UCSD-AML1 (cell line): ENCODE measurements around the gene COL4A2.
"Not testable (repeated sequence)": the region's sequence is repeated elsewhere in the genome, so short reads cannot be mapped to it uniquely, and the experiment has no call there.

Experiments
- DNase-seq: peaks from one replicate; lab custom pipeline; 2025; ENCODE audit not compliant: unreplicated experiment; lab: John Stamatoyannopoulos, UW

The COL4A2 gene

GRCh38 chr13:110377178-110377825 lies 70.2 kb downstream of the COL4A2 start:
- DNase-seq, result no peak

- no peak for DNase-seq
These were observed 70.7 kb downstream of the COL4A2 start for GRCh38 chr13:110377826-110378201.

GRCh38 chr13:110379358-110379757 lies 72.3 kb downstream of the COL4A2 start:
- DNase-seq, result no peak

GRCh38 chr13:110379905-110380341 lies 72.8 kb downstream of the COL4A2 start:
- no peak for DNase-seq

GRCh38 chr13:110380359-110381028 lies 73.4 kb downstream of the COL4A2 start:
- DNase-seq, result no peak

- no peak for DNase-seq
These were observed 73.9 kb downstream of the COL4A2 start for GRCh38 chr13:110381029-110381360.

GRCh38 chr13:110382229-110382628 lies 75.1 kb downstream of the COL4A2 start:
- DNase-seq, result no peak

GRCh38 chr13:110382830-110383229 lies 75.7 kb downstream of the COL4A2 start:
- DNase-seq, result no peak

GRCh38 chr13:110387451-110388107 lies 80.5 kb downstream of the COL4A2 start:
- no peak for DNase-seq

- no peak for DNase-seq
These were observed 81.2 kb downstream of the COL4A2 start for GRCh38 chr13:110388108-110388943.

GRCh38 chr13:110390567-110390966 lies 83.5 kb downstream of the COL4A2 start:
- DNase-seq, result no peak

GRCh38 chr13:110391273-110391672 lies 84.2 kb downstream of the COL4A2 start:
- DNase-seq, result no peak

GRCh38 chr13:110392510-110393240 lies 85.6 kb downstream of the COL4A2 start:
- DNase-seq, result no peak

GRCh38 chr13:110393761-110394160 lies 86.7 kb downstream of the COL4A2 start:
- no peak for DNase-seq

- DNase-seq, result no peak
These were observed 87.3 kb downstream of the COL4A2 start for GRCh38 chr13:110394371-110394841.

- DNase-seq, result not testable (repeated sequence)
These were observed 88.5 kb downstream of the COL4A2 start for GRCh38 chr13:110395616-110396015.

GRCh38 chr13:110396476-110396875 lies 89.4 kb downstream of the COL4A2 start:
- no peak for DNase-seq

GRCh38 chr13:110396913-110397381 lies 89.9 kb downstream of the COL4A2 start:
- no peak for DNase-seq

- DNase-seq, result no peak
These were observed 90.5 kb downstream of the COL4A2 start for GRCh38 chr13:110397436-110398115.
